Fibroblast of lung (primary cell): ENCODE measurements around the gene STRAP. TPM values are rescaled to one million over a fixed set of nuclear protein-coding genes. Genes with fewer than 3 reads are reported as not detected.

Experiments used
- DNase-seq, 2 donors: peaks; one replicate each; pipeline versions ENCODE4 v3.0.0 to v3.0.0-alpha.2; 2010; ENCODE audit warnings: low read depth in 2 of 2
- H2AFZ ChIP-seq: 2 replicates; pipeline ENCODE4 v1.5.1; 2012; ENCODE audit warnings: low read length, control low read depth, inconsistent platforms
- H3K27ac ChIP-seq: 2 replicates; pipeline ENCODE4 v1.5.1; 2011; ENCODE audit warnings: low read length, control low read depth; ENCODE audit not compliant: insufficient read depth
- H3K27me3 ChIP-seq: 2 replicates; pipeline ENCODE4 v1.5.1; 2011; ENCODE audit warnings: mild to moderate bottlenecking, low read length; ENCODE audit not compliant: control insufficient read depth, insufficient read depth
- H3K36me3 ChIP-seq: 2 replicates; pipeline ENCODE4 v1.5.1; 2011; ENCODE audit warnings: low read length; ENCODE audit not compliant: control insufficient read depth, insufficient read depth
- H3K4me1 ChIP-seq: 2 replicates; pipeline ENCODE4 v1.5.1; 2011; ENCODE audit warnings: low read length; ENCODE audit not compliant: control insufficient read depth, insufficient read depth; ENCODE audit errors: extremely low read depth
- H3K4me2 ChIP-seq: 2 replicates; pipeline ENCODE4 v1.5.1; 2011; ENCODE audit warnings: low read length, control low read depth; ENCODE audit not compliant: insufficient read depth; ENCODE audit errors: extremely low read depth
- H3K4me3 ChIP-seq, 4 experiments: fragments of 200-600 bp in 1 of 4; sonication (generic) in 1 of 4; replicated peaks in 1 of 4; 2 replicates each; pipeline ENCODE4 v1.5.1; 2011 to 2016; ENCODE audit warnings: low read length in 4 of 4, low read depth in 3 of 4, mild to moderate bottlenecking in 3 of 4, control low read depth in 2 of 4, inconsistent platforms in 1 of 4, mixed read lengths in 1 of 4; ENCODE audit not compliant: insufficient read depth in 1 of 4; ENCODE audit errors: control extremely low read depth in 1 of 4
- H3K79me2 ChIP-seq: 2 replicates; pipeline ENCODE4 v1.5.1; 2012; ENCODE audit warnings: mild to moderate bottlenecking, low read length, inconsistent platforms; ENCODE audit not compliant: control insufficient read depth, insufficient read depth
- H3K9ac ChIP-seq: 2 replicates; pipeline ENCODE4 v1.5.1; 2011; ENCODE audit warnings: mild to moderate bottlenecking, low read length, control low read depth; ENCODE audit not compliant: insufficient read depth
- H3K9me3 ChIP-seq: 2 replicates; pipeline ENCODE4 v1.5.1; 2012; ENCODE audit warnings: low read depth, low read length; ENCODE audit not compliant: control insufficient read depth, insufficient read depth
- H4K20me1 ChIP-seq: 2 replicates; pipeline ENCODE4 v1.5.1; 2011; ENCODE audit warnings: low read length; ENCODE audit not compliant: control insufficient read depth, insufficient read depth; ENCODE audit errors: extremely low read depth
- CTCF ChIP-seq, 2 donors: IDR thresholded peaks in 1 of 2; conservative IDR thresholded peaks in 1 of 2; 1 replicate in 1 of 2; 2 replicates in 1 of 2; pipeline ENCODE4 v1.5.1; 2011 to 2012; ENCODE audit warnings: low read length in 2 of 2, control low read depth in 1 of 2, inconsistent platforms in 1 of 2, low read depth in 1 of 2, mild to moderate bottlenecking in 1 of 2
- EZH2 ChIP-seq: IDR thresholded peaks from 2 replicates; pipeline ENCODE4 v1.5.1; 2012; ENCODE audit warnings: low read length, control low read depth, mild to moderate bottlenecking; ENCODE audit errors: missing control alignments
- polyA plus RNA-seq, 2 donors: library from polyadenylated mRNA; depleted of rRNA in 1 of 2; stranded (reverse) in 1 of 2; unstranded in 1 of 2; fragments of >200 nt; gene quantifications; 2 replicates each; pipeline ENCODE4 v1.2.1, GENCODE V29; 2011 to 2012; ENCODE audit warnings: missing spikeins in 1 of 2
- total RNA-seq: library from RNA; depleted of rRNA; stranded (reverse); fragments of >200 nt; gene quantifications from 2 replicates; pipeline ENCODE4 v1.2.1, GENCODE V29; 2014

Gene STRAP
- total and polyA plus RNA-seq, 2 donors (not counting 1 experiment from before 2014, with no cell fraction given): 60.1 to 215 TPM

- Histone ChIP-seq H4K20me1 (no peaks in the 10 kb centered on the region), H3K27ac (no peak overlapping the region), H3K27me3 (no peaks in the 10 kb centered on the region), H3K9me3 (no peaks in the 10 kb centered on the region), H2AFZ (no peak overlapping the region), H3K4me3 (no peak overlapping the region), H3K4me2 (no peak overlapping the region), H3K9ac (no peak overlapping the region), H3K36me3 (peaks cover 6% of the 10 kb centered on the region), H3K79me2 (peaks cover 23% of the 10 kb centered on the region), H3K4me1 (no peaks in the 10 kb centered on the region)
- TF ChIP-seq EZH2 (no peak), CTCF (conservative IDR thresholded peaks at IDR 0.05 in 1 of 2, IDR thresholded peaks at IDR 0.05 in 1 of 2; ENCODE audit: low read depth in 1 of 2, low read length in 2 of 2) (no peak)
- no peak for DNase-seq
Observed at GRCh38 chr12:15892645-15893259, 10.6 kb downstream of the STRAP start.

- Histone ChIP-seq H3K9ac (no peak overlapping the region), H2AFZ (no peak overlapping the region), H3K36me3 (peaks cover 6% of the 10 kb centered on the region), H4K20me1 (no peaks in the 10 kb centered on the region), H3K79me2 (peaks cover 18% of the 10 kb centered on the region), H3K27me3 (no peaks in the 10 kb centered on the region), H3K27ac (no peak overlapping the region), H3K4me1 (no peaks in the 10 kb centered on the region), H3K4me2 (no peak overlapping the region), H3K4me3 (no peak overlapping the region), H3K9me3 (no peaks in the 10 kb centered on the region)
- TF ChIP-seq EZH2: no peak
- TF ChIP-seq CTCF (conservative IDR thresholded peaks at IDR 0.05 in 1 of 2, IDR thresholded peaks at IDR 0.05 in 1 of 2; ENCODE audit: low read depth in 1 of 2, low read length in 2 of 2): no peak
- DNase-seq: no peak
Observed at GRCh38 chr12:15893260-15893659, 11.1 kb downstream of the STRAP start.

- Histone ChIP-seq H4K20me1 (no peaks in the 10 kb centered on the region), H3K27ac (no peak overlapping the region), H3K27me3 (no peaks in the 10 kb centered on the region), H3K4me1 (no peaks in the 10 kb centered on the region), H3K4me2 (no peak overlapping the region), H2AFZ (no peak overlapping the region), H3K9ac (no peak overlapping the region), H3K36me3 (peaks cover 8% of the 10 kb centered on the region), H3K4me3 (no peak overlapping the region), H3K9me3 (no peaks in the 10 kb centered on the region), H3K79me2 (peaks cover 1% of the 10 kb centered on the region)
- no peak for DNase-seq
- TF ChIP-seq EZH2 (no peak), CTCF (conservative IDR thresholded peaks at IDR 0.05 in 1 of 2, IDR thresholded peaks at IDR 0.05 in 1 of 2; ENCODE audit: low read depth in 1 of 2, low read length in 2 of 2) (no peak)
Observed at GRCh38 chr12:15896867-15897266, 14.7 kb downstream of the STRAP start.
